Muscle layer of colon (tissue), 2 donors: ENCODE measurements around the gene HNRNPR.

ENCODE experiments used
- H3K27ac ChIP-seq: one replicate; pipeline ENCODE4 v1.7.0; 2013; ENCODE audit warnings: low read depth, mild to moderate bottlenecking, low read length, moderate library complexity
- H3K27me3 ChIP-seq, 2 donors: one replicate each; pipeline ENCODE4 v1.7.0; 2013; ENCODE audit warnings: low read length in 2 of 2, mild to moderate bottlenecking in 2 of 2; ENCODE audit not compliant: insufficient read depth in 2 of 2, control insufficient read depth in 1 of 2
- H3K36me3 ChIP-seq: one replicate; pipeline ENCODE4 v1.7.0; 2013; ENCODE audit warnings: mild to moderate bottlenecking, low read length; ENCODE audit not compliant: insufficient read depth
- H3K4me1 ChIP-seq: one replicate; pipeline ENCODE4 v1.7.0; 2013; ENCODE audit warnings: mild to moderate bottlenecking, low read length; ENCODE audit not compliant: insufficient read depth
- H3K4me3 ChIP-seq, 2 donors: one replicate each; pipeline ENCODE4 v1.7.0; 2013; ENCODE audit warnings: low read length in 2 of 2, low read depth in 1 of 2, mild to moderate bottlenecking in 1 of 2, moderate library complexity in 1 of 2
- H3K9ac ChIP-seq: one replicate; pipeline ENCODE4 v1.7.0; 2013; ENCODE audit warnings: low read length
- H3K9me3 ChIP-seq: one replicate; pipeline ENCODE4 v1.7.0; 2013; ENCODE audit warnings: mild to moderate bottlenecking, low read length
- donor health status: abdominal sarcoma.
- donor health status: Adenocarcinoma of cecum.

HNRNPR gene

DNA sequence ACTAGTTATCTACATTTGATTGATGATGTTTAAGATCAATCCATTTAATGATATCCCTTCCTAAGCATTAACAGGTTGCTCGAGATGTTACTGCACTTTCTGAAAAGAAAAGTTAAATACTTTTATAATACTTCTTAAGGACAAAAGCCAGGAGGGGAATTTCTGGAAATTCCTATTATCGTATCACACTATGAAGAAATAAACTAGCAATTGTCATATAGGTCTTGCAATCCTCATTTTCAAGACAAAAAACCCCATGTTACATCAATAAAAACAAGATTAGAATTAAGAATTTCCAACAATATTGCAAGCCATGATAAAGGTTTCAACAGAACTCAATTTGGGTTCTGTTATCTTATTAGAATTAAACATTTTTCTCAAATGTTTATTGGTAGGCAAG, 47.2 kb downstream of the HNRNPR start:
- H3K36me3 ChIP-seq = peaks cover 24% of the 10 kb centered on the region

DNA sequence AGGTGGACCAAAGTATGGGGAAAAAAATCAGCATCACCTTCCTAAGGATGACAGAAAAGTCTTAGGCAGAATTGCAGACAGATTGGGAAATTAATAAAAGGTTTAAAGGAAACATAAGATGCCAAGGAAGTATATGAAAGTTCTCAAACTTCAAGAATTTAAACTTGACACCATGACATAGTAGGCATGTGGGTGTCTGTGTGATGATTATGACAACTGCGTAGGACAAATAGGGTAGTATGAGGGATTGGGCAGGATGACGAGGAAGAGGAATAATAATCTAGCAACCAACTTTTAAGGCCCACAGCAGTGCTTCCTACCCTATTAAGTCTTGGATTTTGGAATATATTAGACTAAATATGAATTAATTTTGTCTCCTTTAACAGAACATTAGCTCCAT, 52.4 kb downstream of the HNRNPR start:
- H3K4me1 ChIP-seq = no peaks in the 10 kb centered on the region
- H3K9me3 ChIP-seq = no peaks in the 10 kb centered on the region
- no peak overlapping the region for H3K27ac ChIP-seq
- no peaks in the 10 kb centered on the region for H3K27me3 ChIP-seq
- H3K4me3 ChIP-seq = no peak overlapping the region
- H3K36me3 ChIP-seq = peaks cover 9% of the 10 kb centered on the region
- no peak overlapping the region for H3K9ac ChIP-seq

More for the DNA sequence above, 47.2 kb downstream of the HNRNPR start:
- no peaks in the 10 kb centered on the region for H3K27me3 ChIP-seq
- no peak overlapping the region for H3K9ac ChIP-seq
- no peak overlapping the region for H3K27ac ChIP-seq
- no peaks in the 10 kb centered on the region for H3K4me1 ChIP-seq
- H3K4me3 ChIP-seq = no peak overlapping the region
- no peaks in the 10 kb centered on the region for H3K9me3 ChIP-seq

DNA sequence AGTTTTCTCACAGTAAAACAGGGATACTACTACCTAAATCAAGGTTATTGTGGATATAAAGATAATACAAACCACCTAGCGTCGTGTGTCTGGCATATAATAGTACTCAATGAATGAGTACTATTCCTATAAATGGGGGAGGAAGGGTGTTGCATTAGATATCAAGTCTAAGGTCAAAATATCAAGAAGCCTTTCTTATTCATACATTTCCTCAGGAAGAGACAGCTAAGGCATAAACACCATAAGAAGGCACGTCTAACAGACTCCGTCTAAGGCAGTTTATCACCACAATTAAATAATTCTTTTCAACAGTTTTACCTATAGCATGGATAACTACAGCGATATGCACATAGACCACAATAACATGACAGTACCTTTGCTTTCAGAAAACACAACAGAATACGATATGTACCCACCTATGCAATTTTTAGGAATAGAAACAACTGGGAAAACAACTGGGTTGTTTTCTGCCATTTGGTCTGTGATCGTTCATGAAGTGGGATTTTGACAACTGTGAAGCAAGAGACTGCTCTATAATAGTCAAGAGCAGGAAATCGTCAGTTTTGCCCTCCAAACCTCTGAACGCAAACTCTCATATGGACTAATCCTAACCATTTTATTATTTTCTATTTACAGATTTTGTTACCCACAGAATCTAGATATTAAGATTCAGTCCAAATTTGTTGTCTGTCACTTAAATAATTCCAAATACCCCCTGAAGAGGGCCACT, 53.1 kb downstream of the HNRNPR start:
- no peak overlapping the region for H3K4me3 ChIP-seq
- H3K27ac ChIP-seq = no peak overlapping the region
- no peaks in the 10 kb centered on the region for H3K27me3 ChIP-seq
- H3K36me3 ChIP-seq = peaks cover 9% of the 10 kb centered on the region
- no peaks in the 10 kb centered on the region for H3K4me1 ChIP-seq
- H3K9me3 ChIP-seq = no peaks in the 10 kb centered on the region
- no peak overlapping the region for H3K9ac ChIP-seq

DNA sequence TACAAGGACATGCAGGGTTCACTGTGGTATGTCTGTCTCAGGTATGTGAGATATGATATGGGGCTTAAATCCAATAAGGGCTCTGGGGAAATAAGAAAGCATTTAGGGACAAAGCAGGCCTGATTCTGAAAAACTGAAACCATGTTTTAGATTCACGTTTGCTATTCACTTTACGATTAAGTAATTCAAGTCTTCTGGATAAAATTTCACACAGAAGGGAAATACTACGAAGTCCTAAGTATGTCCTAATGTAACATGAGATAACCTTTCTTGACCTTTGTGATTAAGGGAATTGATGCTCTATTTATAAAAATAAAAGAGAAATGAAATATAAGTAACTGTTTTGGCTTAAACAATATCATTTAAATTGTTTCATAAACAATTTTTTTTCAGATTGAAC, 55.4 kb downstream of the HNRNPR start:
- Histone ChIP-seq H3K27ac (no peak overlapping the region), H3K4me3 (no peak overlapping the region), H3K27me3 (no peaks in the 10 kb centered on the region), H3K9ac (no peak overlapping the region), H3K9me3 (no peaks in the 10 kb centered on the region), H3K36me3 (peaks cover 12% of the 10 kb centered on the region), H3K4me1 (no peaks in the 10 kb centered on the region)

DNA sequence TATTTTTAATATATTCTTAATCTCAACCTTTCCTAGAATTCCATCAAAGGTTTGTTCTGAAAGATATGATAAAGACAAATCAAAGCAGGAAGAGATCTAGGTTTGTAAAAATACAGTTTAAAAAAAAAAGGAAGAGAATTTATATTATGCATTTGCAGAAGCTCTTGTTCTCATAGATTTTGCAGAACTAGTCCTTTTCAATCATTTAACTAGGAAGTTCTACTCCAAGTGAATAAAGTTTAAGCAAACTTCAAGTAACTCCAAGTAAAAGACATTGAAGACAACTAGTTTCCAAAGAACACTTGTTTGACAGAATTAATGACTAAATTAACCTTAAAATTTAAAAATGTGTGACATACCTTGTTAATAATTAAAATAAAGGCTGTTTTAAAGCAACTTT, 55.9 kb downstream of the HNRNPR start:
- Histone ChIP-seq H3K27ac (no peak overlapping the region), H3K9ac (no peak overlapping the region), H3K4me1 (no peaks in the 10 kb centered on the region), H3K4me3 (no peak overlapping the region), H3K36me3 (peaks cover 14% of the 10 kb centered on the region), H3K27me3 (no peaks in the 10 kb centered on the region), H3K9me3 (no peaks in the 10 kb centered on the region)

DNA sequence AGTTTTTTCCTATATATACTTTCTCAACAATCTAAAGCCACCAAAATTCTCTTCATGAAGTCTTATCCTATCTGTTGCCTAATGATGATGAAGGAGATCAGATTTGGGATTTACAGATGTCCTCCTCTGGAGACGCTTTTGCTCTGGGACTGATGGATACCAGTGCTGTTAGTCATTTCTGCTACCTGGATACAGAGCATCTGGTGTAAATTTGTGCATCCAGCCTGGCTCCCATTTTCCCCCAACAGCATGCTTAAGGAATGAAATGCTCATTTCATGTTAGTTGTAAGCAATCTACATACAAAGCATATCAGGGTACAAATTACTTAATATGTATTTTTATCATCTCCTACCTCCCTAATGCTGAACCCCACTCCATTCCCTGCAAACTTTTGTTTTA, 57.7 kb downstream of the HNRNPR start:
- H3K27ac ChIP-seq = no peak overlapping the region
- peaks cover 11% of the 10 kb centered on the region for H3K36me3 ChIP-seq
- H3K4me3 ChIP-seq = no peak overlapping the region

DNA sequence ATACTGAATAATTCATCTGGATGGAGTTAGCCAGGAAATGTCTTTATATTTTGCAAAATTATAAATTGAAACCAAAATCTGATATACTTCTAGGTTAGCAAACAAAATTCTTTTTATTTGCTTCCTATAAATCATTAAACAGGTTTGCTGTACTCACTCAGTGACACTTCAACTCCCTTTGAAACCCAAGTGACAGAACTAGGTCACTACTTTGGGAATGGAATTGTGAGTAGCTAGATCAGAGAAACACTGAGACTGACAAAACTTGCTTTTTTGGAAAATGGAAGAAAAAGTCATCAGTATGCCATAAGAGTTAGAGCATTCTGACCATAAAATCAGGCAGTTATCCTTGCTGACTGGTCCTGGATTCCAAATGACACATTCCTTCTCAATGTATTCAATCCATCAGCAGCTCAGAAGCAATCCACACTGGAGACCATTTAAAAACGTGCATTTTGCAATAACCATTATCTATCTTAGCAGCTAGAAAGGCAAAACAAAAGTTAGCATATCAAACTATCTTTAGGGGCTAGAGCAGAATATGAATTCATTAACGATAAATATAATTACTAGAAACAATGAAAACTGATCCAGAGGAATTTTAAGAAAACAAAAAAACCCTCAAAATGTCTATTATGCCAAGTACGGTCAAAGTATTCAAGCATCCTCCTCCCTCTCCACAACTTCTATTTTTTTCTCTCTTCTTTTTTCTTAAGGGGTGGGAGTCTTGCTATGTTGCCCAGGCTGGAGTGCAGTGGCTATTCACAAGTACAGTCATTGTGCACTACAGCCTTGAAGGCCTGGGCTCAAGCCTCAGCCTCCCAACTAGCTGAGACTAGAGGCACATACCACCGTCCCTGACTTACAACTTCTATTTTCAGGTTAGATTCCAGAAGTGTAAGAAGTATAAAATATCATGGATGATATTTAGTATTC, 60.1 kb downstream of the HNRNPR start:
- Histone ChIP-seq H3K9me3 (no peaks in the 10 kb centered on the region), H3K36me3 (peaks cover 10% of the 10 kb centered on the region), H3K9ac (no peak overlapping the region), H3K27me3 (no peaks in the 10 kb centered on the region), H3K4me1 (no peaks in the 10 kb centered on the region), H3K4me3 (no peak overlapping the region), H3K27ac (no peak overlapping the region)

More for the DNA sequence above, 57.7 kb downstream of the HNRNPR start:
- H3K9ac ChIP-seq = no peak overlapping the region
- no peaks in the 10 kb centered on the region for H3K4me1 ChIP-seq
- no peaks in the 10 kb centered on the region for H3K9me3 ChIP-seq
- no peaks in the 10 kb centered on the region for H3K27me3 ChIP-seq

DNA sequence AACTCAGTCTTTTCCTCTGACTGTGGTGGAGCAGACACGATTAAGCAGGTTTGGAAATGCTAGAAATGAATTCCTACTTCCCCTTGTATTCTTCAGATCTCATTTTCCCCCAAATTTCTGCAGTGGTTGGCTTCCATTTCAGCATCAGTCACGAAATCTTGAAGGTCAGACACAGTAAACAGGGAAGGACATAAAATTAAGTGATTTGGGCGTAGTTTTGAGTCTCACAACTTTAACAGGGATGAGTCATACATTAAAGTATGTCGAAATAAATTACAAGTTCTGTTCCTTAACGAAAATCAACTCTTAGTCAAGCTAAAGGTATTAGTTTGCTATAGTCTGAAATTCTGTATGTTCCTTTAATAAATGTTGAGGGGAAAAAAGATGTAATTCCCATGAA, 61.1 kb downstream of the HNRNPR start:
- Histone ChIP-seq H3K4me1 (no peaks in the 10 kb centered on the region), H3K9me3 (no peaks in the 10 kb centered on the region), H3K9ac (no peak overlapping the region), H3K4me3 (no peak overlapping the region), H3K36me3 (peaks cover 10% of the 10 kb centered on the region), H3K27me3 (no peaks in the 10 kb centered on the region), H3K27ac (no peak overlapping the region)

DNA sequence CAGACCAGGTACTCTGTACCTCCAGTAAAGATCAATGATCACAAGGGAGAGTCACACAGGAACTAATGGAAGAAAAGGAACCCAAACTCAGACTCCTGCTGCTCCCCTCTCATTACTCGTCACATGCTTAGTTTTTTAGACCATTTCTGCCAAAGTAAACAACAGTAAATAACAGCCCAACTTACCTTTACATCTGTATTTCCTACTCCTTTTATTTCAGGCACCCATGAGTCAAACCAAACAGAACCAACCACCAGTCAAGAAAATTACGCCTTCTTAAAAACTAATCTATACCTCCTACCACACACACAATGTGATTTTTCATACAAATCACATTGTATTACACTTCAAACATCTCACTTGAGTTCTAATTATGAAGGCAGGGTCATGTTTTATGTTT, 65.4 kb downstream of the HNRNPR start:
- H3K4me1 ChIP-seq = no peaks in the 10 kb centered on the region

DNA sequence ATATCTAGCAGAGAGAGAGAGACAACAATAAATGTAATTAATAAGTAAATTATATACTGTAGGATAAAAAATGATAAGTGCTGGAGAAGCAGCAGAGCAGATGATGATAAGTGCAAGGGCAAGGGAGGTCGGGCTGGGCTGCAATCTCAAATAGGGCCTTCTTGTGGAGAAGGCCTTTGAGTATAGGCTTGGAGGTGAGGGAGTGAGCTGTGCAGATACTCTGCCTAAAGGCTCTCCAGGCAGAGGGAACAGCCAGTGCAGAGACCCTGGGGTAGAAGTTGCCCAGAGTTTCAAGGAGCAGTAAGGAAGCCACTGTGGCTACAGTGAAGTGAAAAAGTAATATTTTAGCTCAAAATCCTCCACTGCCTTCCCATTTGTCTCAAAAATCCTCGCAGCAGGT, 67.6 kb downstream of the HNRNPR start:
- Histone ChIP-seq H3K9me3 (no peaks in the 10 kb centered on the region), H3K36me3 (no peaks in the 10 kb centered on the region), H3K27ac (no peak overlapping the region), H3K9ac (no peak overlapping the region), H3K4me3 (no peak overlapping the region), H3K27me3 (no peaks in the 10 kb centered on the region), H3K4me1 (no peaks in the 10 kb centered on the region)

More for the DNA sequence above, 65.4 kb downstream of the HNRNPR start:
- H3K9me3 ChIP-seq = no peaks in the 10 kb centered on the region
- no peaks in the 10 kb centered on the region for H3K27me3 ChIP-seq
- H3K4me3 ChIP-seq = no peak overlapping the region
- peaks cover 2% of the 10 kb centered on the region for H3K36me3 ChIP-seq
- H3K9ac ChIP-seq = no peak overlapping the region
- no peak overlapping the region for H3K27ac ChIP-seq

DNA sequence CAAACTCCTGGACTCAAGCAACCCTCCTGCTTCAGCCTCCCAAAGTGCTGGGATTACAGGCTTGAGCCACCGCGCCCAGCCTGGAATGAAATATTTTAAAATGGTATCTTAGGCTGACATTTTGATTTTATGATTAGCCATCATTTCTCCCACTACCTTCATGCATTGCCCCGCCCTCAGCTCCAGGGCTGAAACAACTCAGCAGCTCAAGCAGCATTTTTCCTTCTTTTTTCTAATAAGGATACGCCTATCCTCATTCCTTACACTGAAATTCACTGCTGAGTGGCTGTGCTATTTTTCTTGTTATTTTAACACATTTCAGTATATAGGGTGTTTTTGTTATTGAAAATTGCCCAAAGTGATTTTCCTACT, 70.0 kb downstream of the HNRNPR start:
- H3K9me3 ChIP-seq = no peaks in the 10 kb centered on the region

More for the DNA sequence above, 70.0 kb downstream of the HNRNPR start:
- Histone ChIP-seq H3K36me3 (no peaks in the 10 kb centered on the region), H3K4me3 (no peak overlapping the region), H3K27me3 (peaks cover 0 to 8% of the 10 kb centered on the region in 2 donors), H3K4me1 (no peaks in the 10 kb centered on the region), H3K9ac (no peak overlapping the region), H3K27ac (no peak overlapping the region)
